C4-2B (cell line): ENCODE results near the gene ZKSCAN4.

Experiments used
- H3K27ac ChIP-seq: fragments of 450-650 bp; 2 replicates; pipeline ENCODE4 v1.5.1; 2017
- CTCF ChIP-seq: fragments of 450-650 bp; conservative IDR thresholded peaks from 2 replicates; pipeline ENCODE4 v1.5.1; 2017; ENCODE audit warnings: mild to moderate bottlenecking
- ZFX ChIP-seq: fragments of 450-650 bp; IDR thresholded peaks from 2 replicates; pipeline ENCODE4 v1.6.1; 2017

Gene ZKSCAN4

GRCh38 chr6:28206928-28207509 is 45.0 kb downstream of the ZKSCAN4 start:
- no peak overlapping the region for H3K27ac ChIP-seq
- TF ChIP-seq ZFX, result no peak
- no peak for TF ChIP-seq CTCF

- no peak overlapping the region for H3K27ac ChIP-seq
- TF ChIP-seq CTCF, result no peak
- TF ChIP-seq ZFX, result no peak
Measured at GRCh38 chr6:28206527-28206926, 45.5 kb downstream of the ZKSCAN4 start.

GRCh38 chr6:28205879-28206278 is 46.2 kb downstream of the ZKSCAN4 start:
- H3K27ac ChIP-seq, result no peak overlapping the region
- TF ChIP-seq ZFX (no peak), CTCF (no peak)

- no peak overlapping the region for H3K27ac ChIP-seq
- TF ChIP-seq CTCF, result no peak
Measured at GRCh38 chr6:28203201-28203600, 48.9 kb downstream of the ZKSCAN4 start.

- no peak for TF ChIP-seq ZFX
- TF ChIP-seq CTCF, result no peak
- no peak overlapping the region for H3K27ac ChIP-seq
Measured at GRCh38 chr6:28200020-28200419, 52.0 kb downstream of the ZKSCAN4 start.
